Measurements from ENCODE around the gene FAM227A.

GRCh38 chr22:38655519-38656255 is 505 bp downstream of the FAM227A start:
- TF ChIP-seq, protein P1, sequence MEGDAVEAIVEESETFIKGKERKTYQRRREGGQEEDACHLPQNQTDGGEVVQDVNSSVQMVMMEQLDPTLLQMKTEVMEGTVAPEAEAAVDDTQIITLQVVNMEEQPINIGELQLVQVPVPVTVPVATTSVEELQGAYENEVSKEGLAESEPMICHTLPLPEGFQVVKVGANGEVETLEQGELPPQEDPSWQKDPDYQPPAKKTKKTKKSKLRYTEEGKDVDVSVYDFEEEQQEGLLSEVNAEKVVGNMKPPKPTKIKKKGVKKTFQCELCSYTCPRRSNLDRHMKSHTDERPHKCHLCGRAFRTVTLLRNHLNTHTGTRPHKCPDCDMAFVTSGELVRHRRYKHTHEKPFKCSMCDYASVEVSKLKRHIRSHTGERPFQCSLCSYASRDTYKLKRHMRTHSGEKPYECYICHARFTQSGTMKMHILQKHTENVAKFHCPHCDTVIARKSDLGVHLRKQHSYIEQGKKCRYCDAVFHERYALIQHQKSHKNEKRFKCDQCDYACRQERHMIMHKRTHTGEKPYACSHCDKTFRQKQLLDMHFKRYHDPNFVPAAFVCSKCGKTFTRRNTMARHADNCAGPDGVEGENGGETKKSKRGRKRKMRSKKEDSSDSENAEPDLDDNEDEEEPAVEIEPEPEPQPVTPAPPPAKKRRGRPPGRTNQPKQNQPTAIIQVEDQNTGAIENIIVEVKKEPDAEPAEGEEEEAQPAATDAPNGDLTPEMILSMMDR (IDR thresholded peaks at IDR 0.05; ENCODE audit: extremely low read depth in 1 of 2, insufficient read depth in 1 of 2, low read depth in 1 of 2, low read length in 2 of 2), result no peak
- TF ChIP-seq POLR2A (IDR thresholded peaks at IDR 0.05; ENCODE audit: low read depth, low read length), result no peak
- no peak for TF ChIP-seq FOS (IDR thresholded peaks at IDR 0.05; ENCODE audit: borderline replicate concordance, insufficient read depth, low read length)

Measured in endothelial cell of umbilical vein (primary cell).